ENCODE data around the gene ARGFX.

ARGFX gene

GRCh38 chr3:121574449-121574848 is 6.7 kb downstream of the ARGFX start:
- no peak for TF ChIP-seq POLR2AphosphoS5 (IDR thresholded peaks at IDR 0.05; ENCODE audit: low read depth, low read length)
- TF ChIP-seq TAF1 (IDR thresholded peaks at IDR 0.05; ENCODE audit: borderline replicate concordance, insufficient read depth, low read length): no peak
- TF ChIP-seq SIN3A (IDR thresholded peaks at IDR 0.05; ENCODE audit: borderline replicate concordance, insufficient read depth, low read length): no peak
- TF ChIP-seq, protein P1, sequence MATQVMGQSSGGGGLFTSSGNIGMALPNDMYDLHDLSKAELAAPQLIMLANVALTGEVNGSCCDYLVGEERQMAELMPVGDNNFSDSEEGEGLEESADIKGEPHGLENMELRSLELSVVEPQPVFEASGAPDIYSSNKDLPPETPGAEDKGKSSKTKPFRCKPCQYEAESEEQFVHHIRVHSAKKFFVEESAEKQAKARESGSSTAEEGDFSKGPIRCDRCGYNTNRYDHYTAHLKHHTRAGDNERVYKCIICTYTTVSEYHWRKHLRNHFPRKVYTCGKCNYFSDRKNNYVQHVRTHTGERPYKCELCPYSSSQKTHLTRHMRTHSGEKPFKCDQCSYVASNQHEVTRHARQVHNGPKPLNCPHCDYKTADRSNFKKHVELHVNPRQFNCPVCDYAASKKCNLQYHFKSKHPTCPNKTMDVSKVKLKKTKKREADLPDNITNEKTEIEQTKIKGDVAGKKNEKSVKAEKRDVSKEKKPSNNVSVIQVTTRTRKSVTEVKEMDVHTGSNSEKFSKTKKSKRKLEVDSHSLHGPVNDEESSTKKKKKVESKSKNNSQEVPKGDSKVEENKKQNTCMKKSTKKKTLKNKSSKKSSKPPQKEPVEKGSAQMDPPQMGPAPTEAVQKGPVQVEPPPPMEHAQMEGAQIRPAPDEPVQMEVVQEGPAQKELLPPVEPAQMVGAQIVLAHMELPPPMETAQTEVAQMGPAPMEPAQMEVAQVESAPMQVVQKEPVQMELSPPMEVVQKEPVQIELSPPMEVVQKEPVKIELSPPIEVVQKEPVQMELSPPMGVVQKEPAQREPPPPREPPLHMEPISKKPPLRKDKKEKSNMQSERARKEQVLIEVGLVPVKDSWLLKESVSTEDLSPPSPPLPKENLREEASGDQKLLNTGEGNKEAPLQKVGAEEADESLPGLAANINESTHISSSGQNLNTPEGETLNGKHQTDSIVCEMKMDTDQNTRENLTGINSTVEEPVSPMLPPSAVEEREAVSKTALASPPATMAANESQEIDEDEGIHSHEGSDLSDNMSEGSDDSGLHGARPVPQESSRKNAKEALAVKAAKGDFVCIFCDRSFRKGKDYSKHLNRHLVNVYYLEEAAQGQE (IDR thresholded peaks at IDR 0.05; ENCODE audit: insufficient read depth in 1 of 2, low read depth in 2 of 2, low read length in 2 of 2): no peak
- TF ChIP-seq FOXP2 (optimal IDR thresholded peaks at IDR 0.05; ENCODE audit: borderline replicate concordance, extremely low read depth, extremely low read length, insufficient read depth): no peak

DNA sequence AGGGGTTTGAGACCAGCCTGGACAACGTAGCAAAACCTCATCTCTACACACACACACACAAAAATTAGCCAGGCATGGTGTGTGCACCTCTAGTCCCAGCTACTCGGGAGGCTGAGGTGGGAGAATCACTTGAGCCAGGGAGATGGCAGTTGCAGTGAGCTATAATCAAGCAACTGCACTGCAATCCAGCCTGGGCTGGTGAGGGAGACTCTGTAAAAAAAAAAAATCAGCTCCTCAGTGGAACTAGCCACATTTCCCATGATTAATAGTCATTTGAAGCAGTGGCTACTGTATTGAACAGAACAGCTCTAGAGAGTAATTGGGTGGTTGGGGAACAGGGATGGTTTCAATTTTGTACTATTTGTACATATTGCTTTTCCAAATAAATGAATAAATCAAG is 13.9 kb downstream of the ARGFX start:
- TF ChIP-seq SIN3A (IDR thresholded peaks at IDR 0.05; ENCODE audit: borderline replicate concordance, insufficient read depth, low read length): no peak
- no peak for TF ChIP-seq TAF1 (IDR thresholded peaks at IDR 0.05; ENCODE audit: borderline replicate concordance, insufficient read depth, low read length)
- TF ChIP-seq FOXP2 (optimal IDR thresholded peaks at IDR 0.05; ENCODE audit: borderline replicate concordance, extremely low read depth, extremely low read length, insufficient read depth): no peak
- no peak for TF ChIP-seq POLR2AphosphoS5 (IDR thresholded peaks at IDR 0.05; ENCODE audit: low read depth, low read length)
- TF ChIP-seq, protein P1 (IDR thresholded peaks at IDR 0.05; ENCODE audit: insufficient read depth in 1 of 2, low read depth in 2 of 2, low read length in 2 of 2): no peak

DNA sequence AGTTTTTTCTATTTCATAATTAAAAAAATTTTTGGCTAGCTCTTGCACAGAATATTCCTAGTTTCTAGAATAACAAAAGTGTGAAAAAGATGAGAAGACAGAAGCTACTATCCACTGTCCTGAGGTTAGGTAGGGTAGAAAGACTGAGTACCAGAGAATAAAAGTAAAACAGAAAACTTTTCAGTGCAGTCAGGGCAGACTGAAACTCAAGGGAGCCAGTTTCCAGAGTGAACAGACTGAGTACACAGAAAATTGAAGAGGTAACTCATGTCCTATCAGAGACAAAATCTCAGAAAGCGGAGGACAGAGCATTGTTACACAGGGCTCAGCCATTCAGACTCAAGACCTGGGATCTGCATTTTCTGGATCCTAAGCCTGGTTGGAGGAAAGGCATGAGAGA is 16.7 kb downstream of the ARGFX start:
- TF ChIP-seq FOXP2 (optimal IDR thresholded peaks at IDR 0.05; ENCODE audit: borderline replicate concordance, extremely low read depth, extremely low read length, insufficient read depth) (no peak), TAF1 (IDR thresholded peaks at IDR 0.05; ENCODE audit: borderline replicate concordance, insufficient read depth, low read length) (no peak), POLR2AphosphoS5 (IDR thresholded peaks at IDR 0.05; ENCODE audit: low read depth, low read length) (no peak), SIN3A (IDR thresholded peaks at IDR 0.05; ENCODE audit: borderline replicate concordance, insufficient read depth, low read length) (no peak)
- TF ChIP-seq, protein P1 (IDR thresholded peaks at IDR 0.05; ENCODE audit: insufficient read depth in 1 of 2, low read depth in 2 of 2, low read length in 2 of 2): no peak

DNA sequence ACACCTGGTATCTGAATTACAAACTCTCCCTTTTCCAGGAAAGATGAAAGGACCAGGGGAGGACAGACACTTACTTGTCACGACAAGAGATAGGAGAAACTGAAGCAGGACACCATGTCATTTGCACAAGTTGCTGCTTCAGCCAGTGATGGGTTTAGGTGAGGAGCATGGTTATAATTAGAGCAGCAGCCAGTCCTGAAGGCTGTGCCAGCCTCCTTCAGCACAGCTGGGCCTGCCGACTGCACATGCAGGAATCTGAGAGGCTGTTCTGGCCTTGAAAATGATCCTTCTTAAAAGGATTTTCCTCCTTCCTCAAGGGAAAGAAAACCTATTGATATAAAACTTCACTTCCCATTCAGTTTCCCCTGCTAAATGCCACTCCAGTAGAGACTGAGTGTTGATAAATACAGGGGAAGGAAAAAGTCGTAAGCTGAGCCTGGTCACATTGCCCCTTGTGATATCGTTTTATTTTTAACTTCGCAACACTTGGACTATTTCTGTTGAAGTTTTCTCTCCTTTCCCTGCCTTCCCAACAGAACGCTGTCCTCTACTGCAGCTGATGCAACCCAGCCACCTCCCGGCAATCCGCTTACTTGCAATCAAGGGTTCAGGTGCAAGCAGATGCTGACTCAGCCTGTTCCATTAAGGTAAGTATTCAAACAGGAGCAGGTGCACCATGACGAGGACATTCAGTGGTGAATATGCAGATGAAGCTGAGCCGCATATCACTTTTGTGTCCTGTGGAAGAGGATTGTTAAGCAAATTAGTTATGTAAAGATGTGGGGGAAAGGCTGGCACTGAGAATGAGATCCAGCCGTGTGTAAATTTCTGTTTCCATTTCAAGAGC is 25.3 kb downstream of the ARGFX start, which contains the start of gene FBXO40:
TSS of gene FBXO40 (plus strand) at position 524 of the 847 bp plus-strand sequence. CDS start 27,197 bp downstream, outside the sequence.
- TF ChIP-seq FOXP2 (optimal IDR thresholded peaks at IDR 0.05; ENCODE audit: borderline replicate concordance, extremely low read depth, extremely low read length, insufficient read depth) (no peak), SIN3A (IDR thresholded peaks at IDR 0.05; ENCODE audit: borderline replicate concordance, insufficient read depth, low read length) (no peak), TAF1 (IDR thresholded peaks at IDR 0.05; ENCODE audit: borderline replicate concordance, insufficient read depth, low read length) (no peak)
- TF ChIP-seq, protein P1 (IDR thresholded peaks at IDR 0.05; ENCODE audit: insufficient read depth in 1 of 2, low read depth in 2 of 2, low read length in 2 of 2): no peak

Measured in PFSK-1 (cell line).